Erythroblast (primary cell): ENCODE data around the gene PSME1.

Experiments
- GATA1 ChIP-seq: IDR thresholded peaks from 2 replicates; pipeline ENCODE4 v1.6.1; 2011; ENCODE audit warnings: low read depth, mild to moderate bottlenecking, control low read depth, low read length, moderate library complexity
- POLR2A ChIP-seq: IDR thresholded peaks from 2 replicates; pipeline ENCODE4 v1.6.1; 2011; ENCODE audit warnings: mild to moderate bottlenecking, low read length

- TF ChIP-seq POLR2A = no peak
- no peak for TF ChIP-seq GATA1
Observed at GRCh38 chr14:24132061-24132685, 3.8 kb upstream of the PSME1 start.
